Measurements from ENCODE around the gene TBC1D22A. TPM values are rescaled to one million over a fixed set of nuclear protein-coding genes. Genes with fewer than 3 reads are reported as not detected.

The TBC1D22A gene
- polyA plus RNA-seq, 4 donors = 17.7 to 26.4 (median 21.0) TPM

- Histone ChIP-seq H3K27me3 (ENCODE audit: control insufficient read depth in 3 of 3, insufficient read depth in 3 of 3, low read length in 3 of 3) (no peaks in the 10 kb centered on the region), H3K9me3 (ENCODE audit: control insufficient read depth in 2 of 2, insufficient read depth in 1 of 2, low read depth in 1 of 2, low read length in 1 of 2) (no peaks in the 10 kb centered on the region), H3K36me3 (ENCODE audit: control insufficient read depth in 3 of 3, insufficient read depth in 2 of 3, low read depth in 1 of 3, low read length in 3 of 3) (peaks cover 0 to 34% (median 0%) of the 10 kb centered on the region in 3 donors), H3K27ac (ENCODE audit: low read depth in 1 of 3, low read length in 2 of 3) (no peak overlapping the region), H3K4me1 (ENCODE audit: control insufficient read depth in 3 of 3, insufficient read depth in 2 of 3, low read depth in 1 of 3, low read length in 2 of 3) (peaks cover 0 to 4% (median 0%) of the 10 kb centered on the region in 3 donors), H3K4me3 (ENCODE audit: low read depth in 1 of 3, low read length in 3 of 3) (no peak overlapping the region)
- WGBS, 3 donors = 77 to 83% (median 82%) methylated on average over 12 of the region's 12 CpGs
- FAIRE-seq = no peak
- no peak for DNase-seq
Measured at GRCh38 chr22:46824980-46825544, 62.6 kb downstream of the TBC1D22A start.

DNA sequence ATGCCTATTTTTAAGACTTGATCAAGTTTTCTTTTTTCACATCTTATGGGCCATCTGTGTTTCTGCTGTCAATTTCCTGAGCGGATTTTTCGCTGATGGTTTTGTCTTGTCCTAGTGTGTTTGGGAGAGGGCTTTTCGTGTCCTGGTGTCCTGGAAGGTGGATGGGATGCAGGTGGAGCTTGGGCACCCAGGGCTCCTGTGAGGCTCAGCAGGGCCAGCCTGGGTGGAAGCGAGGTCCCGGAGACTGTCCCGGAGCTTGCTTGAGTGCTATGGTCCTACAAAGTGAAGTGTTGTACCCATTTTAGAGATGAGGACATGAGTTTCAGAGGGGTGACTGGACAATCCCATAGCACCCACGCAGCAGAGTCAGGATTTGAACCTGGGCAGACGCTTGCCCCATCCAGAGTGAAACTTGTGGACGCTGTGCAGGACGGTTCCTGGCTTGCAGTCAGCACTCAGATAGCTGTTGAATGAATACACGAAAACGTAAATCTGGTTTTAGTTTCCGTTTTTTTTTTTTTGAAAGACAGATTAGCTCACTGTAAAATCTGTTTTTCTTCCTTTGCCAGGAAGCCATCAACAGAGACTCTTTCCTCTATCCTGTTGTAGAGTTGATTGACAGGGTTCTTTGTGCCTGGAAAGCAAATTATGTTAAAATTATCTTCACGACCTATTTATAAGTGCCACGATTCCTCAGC is 64.1 kb downstream of the TBC1D22A start:
- FAIRE-seq (no peak), DNase-seq (no peak)
- Histone ChIP-seq H3K36me3 (ENCODE audit: control insufficient read depth in 3 of 3, insufficient read depth in 2 of 3, low read depth in 1 of 3, low read length in 3 of 3) (peaks cover 0 to 38% (median 0%) of the 10 kb centered on the region in 3 donors), H3K27me3 (ENCODE audit: control insufficient read depth in 3 of 3, insufficient read depth in 3 of 3, low read length in 3 of 3) (no peaks in the 10 kb centered on the region), H3K4me1 (ENCODE audit: control insufficient read depth in 3 of 3, insufficient read depth in 2 of 3, low read depth in 1 of 3, low read length in 2 of 3) (peaks cover 0 to 4% (median 0%) of the 10 kb centered on the region in 3 donors), H3K4me3 (ENCODE audit: low read depth in 1 of 3, low read length in 3 of 3) (no peak overlapping the region), H3K9me3 (ENCODE audit: control insufficient read depth in 2 of 2, insufficient read depth in 1 of 2, low read depth in 1 of 2, low read length in 1 of 2) (no peaks in the 10 kb centered on the region), H3K27ac (ENCODE audit: low read depth in 1 of 3, low read length in 2 of 3) (no peak overlapping the region)
- 92 to 96% (median 93%) methylated on average over 15 of the region's 15 CpGs for WGBS, 3 donors

DNA sequence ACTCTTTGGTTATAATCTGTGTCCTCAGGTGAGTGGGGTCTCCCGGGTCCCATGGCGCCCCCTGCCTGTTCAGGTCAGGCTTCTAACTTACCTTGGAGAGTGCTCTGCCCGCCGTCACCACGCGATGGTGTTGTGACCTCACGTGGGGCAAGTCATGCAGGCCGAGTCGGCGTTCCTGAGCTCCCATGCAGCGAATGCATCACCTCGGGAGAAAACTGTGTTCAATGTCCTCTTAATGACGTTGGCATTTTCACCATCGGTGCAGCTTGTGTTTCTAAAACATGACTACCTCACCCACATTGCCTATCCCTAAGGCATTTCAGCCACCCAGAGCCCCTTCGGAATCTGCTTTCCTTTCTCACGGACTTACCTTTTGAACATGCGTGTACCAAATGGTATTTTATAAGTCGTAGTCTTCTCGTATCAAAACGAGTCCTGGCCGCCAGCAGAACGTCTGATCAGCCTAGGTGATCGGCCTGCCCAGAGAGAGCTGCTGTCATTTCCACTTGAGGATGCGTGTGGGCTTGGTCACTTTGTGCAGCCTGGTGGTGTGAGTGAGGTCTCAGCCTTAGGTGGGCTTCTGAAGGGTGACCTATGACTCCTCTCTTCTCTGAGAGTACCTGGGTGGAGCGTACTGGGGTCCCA is 64.8 kb downstream of the TBC1D22A start:
- Histone ChIP-seq H3K27me3 (ENCODE audit: control insufficient read depth in 3 of 3, insufficient read depth in 3 of 3, low read length in 3 of 3) (no peaks in the 10 kb centered on the region), H3K4me3 (ENCODE audit: low read depth in 1 of 3, low read length in 3 of 3) (no peak overlapping the region), H3K36me3 (ENCODE audit: control insufficient read depth in 3 of 3, insufficient read depth in 2 of 3, low read depth in 1 of 3, low read length in 3 of 3) (peaks cover 0 to 38% (median 0%) of the 10 kb centered on the region in 3 donors), H3K9me3 (ENCODE audit: control insufficient read depth in 2 of 2, insufficient read depth in 1 of 2, low read depth in 1 of 2, low read length in 1 of 2) (no peaks in the 10 kb centered on the region), H3K4me1 (ENCODE audit: control insufficient read depth in 3 of 3, insufficient read depth in 2 of 3, low read depth in 1 of 3, low read length in 2 of 3) (peaks cover 0 to 4% (median 0%) of the 10 kb centered on the region in 3 donors), H3K27ac (ENCODE audit: low read depth in 1 of 3, low read length in 2 of 3) (no peak overlapping the region)
- DNase-seq (no peak), FAIRE-seq (no peak)
- 93 to 95% (median 94%) methylated on average over 25 of the region's 25 CpGs for WGBS, 3 donors

DNA sequence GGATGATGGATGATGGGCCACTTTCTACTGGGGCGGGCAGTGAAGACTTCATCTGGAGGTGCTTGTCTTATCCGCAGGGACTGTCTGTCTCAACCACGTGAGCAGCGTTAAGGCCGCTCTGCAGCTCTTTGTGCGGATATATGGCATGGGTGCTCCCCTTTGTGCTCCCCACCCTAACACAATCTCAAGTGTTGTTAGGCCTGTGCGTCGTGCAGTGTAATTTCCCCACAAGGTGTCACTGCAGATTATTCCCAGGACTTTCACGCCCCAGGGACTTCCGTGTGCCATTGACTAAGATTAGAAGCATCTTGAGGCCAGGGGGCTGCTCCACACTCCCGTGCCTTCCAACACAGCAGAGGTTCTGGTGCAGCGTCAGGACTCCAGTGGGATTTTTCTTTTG is 65.3 kb downstream of the TBC1D22A start:
- peaks cover 0 to 4% (median 0%) of the 10 kb centered on the region in 3 donors for H3K4me1 ChIP-seq (ENCODE audit: control insufficient read depth in 3 of 3, insufficient read depth in 2 of 3, low read depth in 1 of 3, low read length in 2 of 3)
- H3K27me3 ChIP-seq (ENCODE audit: control insufficient read depth in 3 of 3, insufficient read depth in 3 of 3, low read length in 3 of 3) = no peaks in the 10 kb centered on the region
- H3K9me3 ChIP-seq (ENCODE audit: control insufficient read depth in 2 of 2, insufficient read depth in 1 of 2, low read depth in 1 of 2, low read length in 1 of 2) = peaks cover 0 to 2% of the 10 kb centered on the region in 2 donors
- 92 to 97% (median 96%) methylated on average over 12 of the region's 12 CpGs for WGBS, 3 donors
- FAIRE-seq (no peak), DNase-seq (no peak)
- peaks cover 0 to 36% (median 0%) of the 10 kb centered on the region in 3 donors for H3K36me3 ChIP-seq (ENCODE audit: control insufficient read depth in 3 of 3, insufficient read depth in 2 of 3, low read depth in 1 of 3, low read length in 3 of 3)
- no peak overlapping the region for H3K27ac ChIP-seq (ENCODE audit: low read depth in 1 of 3, low read length in 2 of 3)
- no peak overlapping the region for H3K4me3 ChIP-seq (ENCODE audit: low read depth in 1 of 3, low read length in 3 of 3)

- H3K27me3 ChIP-seq (ENCODE audit: control insufficient read depth in 3 of 3, insufficient read depth in 3 of 3, low read length in 3 of 3) = no peaks in the 10 kb centered on the region
- H3K4me3 ChIP-seq (ENCODE audit: low read depth in 1 of 3, low read length in 3 of 3) = no peak overlapping the region
- H3K9me3 ChIP-seq (ENCODE audit: control insufficient read depth in 2 of 2, insufficient read depth in 1 of 2, low read depth in 1 of 2, low read length in 1 of 2) = peaks cover 0 to 4% of the 10 kb centered on the region in 2 donors
- no peak overlapping the region for H3K27ac ChIP-seq (ENCODE audit: low read depth in 1 of 3, low read length in 2 of 3)
- peaks cover 0 to 36% (median 0%) of the 10 kb centered on the region in 3 donors for H3K36me3 ChIP-seq (ENCODE audit: control insufficient read depth in 3 of 3, insufficient read depth in 2 of 3, low read depth in 1 of 3, low read length in 3 of 3)
- peaks cover 0 to 4% (median 0%) of the 10 kb centered on the region in 3 donors for H3K4me1 ChIP-seq (ENCODE audit: control insufficient read depth in 3 of 3, insufficient read depth in 2 of 3, low read depth in 1 of 3, low read length in 2 of 3)
- FAIRE-seq (no peak), DNase-seq (no peak)
- WGBS, 3 donors = 91 to 93% (median 92%) methylated on average over 9 of the region's 9 CpGs
Measured at GRCh38 chr22:46828323-46828900, 66.0 kb downstream of the TBC1D22A start.

DNA sequence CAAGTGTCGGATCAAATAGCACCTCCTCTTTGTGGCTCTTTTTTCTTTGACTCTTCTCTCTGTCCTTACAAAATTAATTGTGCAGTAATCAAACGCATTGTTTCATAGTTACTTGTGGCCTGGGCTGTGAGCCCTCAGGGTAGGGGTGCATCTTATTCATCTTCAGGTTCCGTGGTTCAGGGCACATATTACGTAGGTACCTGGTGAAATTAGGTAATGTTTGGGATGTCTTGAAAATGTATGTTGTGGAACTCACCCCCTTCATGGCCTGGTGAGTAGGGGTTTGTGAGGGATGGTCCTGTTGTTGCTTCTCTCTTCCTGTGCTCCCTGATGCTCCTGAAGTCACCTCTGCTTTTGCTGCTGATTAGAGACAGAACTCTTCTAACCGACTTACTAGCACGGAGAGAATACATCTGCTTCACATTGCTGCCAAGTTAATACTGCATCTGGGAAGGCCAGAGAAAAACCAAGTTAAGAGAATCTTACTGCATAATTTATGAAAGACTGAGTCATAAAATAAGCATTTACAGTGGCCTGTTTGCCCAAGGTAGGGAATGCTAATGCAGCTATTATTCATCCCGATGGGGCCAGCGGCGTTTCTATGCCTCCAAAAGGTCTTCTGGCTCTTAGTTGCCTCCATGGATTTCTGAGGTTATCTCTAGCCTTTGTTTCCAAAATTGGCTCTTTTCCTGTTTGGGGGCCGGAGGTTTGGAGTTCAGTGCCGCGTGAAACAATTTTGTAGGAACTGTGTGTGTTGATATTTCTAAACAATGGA is 66.9 kb downstream of the TBC1D22A start:
- Histone ChIP-seq H3K27me3 (ENCODE audit: control insufficient read depth in 3 of 3, insufficient read depth in 3 of 3, low read length in 3 of 3) (no peaks in the 10 kb centered on the region), H3K27ac (ENCODE audit: low read depth in 1 of 3, low read length in 2 of 3) (no peak overlapping the region), H3K4me3 (ENCODE audit: low read depth in 1 of 3, low read length in 3 of 3) (no peak overlapping the region), H3K9me3 (ENCODE audit: control insufficient read depth in 2 of 2, insufficient read depth in 1 of 2, low read depth in 1 of 2, low read length in 1 of 2) (peaks cover 0 to 8% of the 10 kb centered on the region in 2 donors), H3K36me3 (ENCODE audit: control insufficient read depth in 3 of 3, insufficient read depth in 2 of 3, low read depth in 1 of 3, low read length in 3 of 3) (peaks cover 0 to 31% (median 0%) of the 10 kb centered on the region in 3 donors), H3K4me1 (ENCODE audit: control insufficient read depth in 3 of 3, insufficient read depth in 2 of 3, low read depth in 1 of 3, low read length in 2 of 3) (peaks cover 0 to 4% (median 0%) of the 10 kb centered on the region in 3 donors)
- FAIRE-seq = no peak
- 71 to 92% (median 87%) methylated on average over 12 of the region's 12 CpGs for WGBS, 3 donors
- DNase-seq = no peak

GRCh38 chr22:46829941-46830715 is 67.7 kb downstream of the TBC1D22A start:
- H3K4me3 ChIP-seq (ENCODE audit: low read depth in 1 of 3, low read length in 3 of 3) = no peak overlapping the region
- FAIRE-seq (no peak), DNase-seq (no peak)
- H3K36me3 ChIP-seq (ENCODE audit: control insufficient read depth in 3 of 3, insufficient read depth in 2 of 3, low read depth in 1 of 3, low read length in 3 of 3) = peaks cover 0 to 32% (median 0%) of the 10 kb centered on the region in 3 donors
- 73 to 87% (median 83%) methylated on average over 15 of the region's 15 CpGs for WGBS, 3 donors
- no peaks in the 10 kb centered on the region for H3K27me3 ChIP-seq (ENCODE audit: control insufficient read depth in 3 of 3, insufficient read depth in 3 of 3, low read length in 3 of 3)
- peaks cover 0 to 15% of the 10 kb centered on the region in 2 donors for H3K9me3 ChIP-seq (ENCODE audit: control insufficient read depth in 2 of 2, insufficient read depth in 1 of 2, low read depth in 1 of 2, low read length in 1 of 2)
- H3K27ac ChIP-seq (ENCODE audit: low read depth in 1 of 3, low read length in 2 of 3) = no peak overlapping the region
- peaks cover 0 to 4% (median 0%) of the 10 kb centered on the region in 3 donors for H3K4me1 ChIP-seq (ENCODE audit: control insufficient read depth in 3 of 3, insufficient read depth in 2 of 3, low read depth in 1 of 3, low read length in 2 of 3)
